GM12872 (cell line): ENCODE measurements around the gene FBXO45.

Source experiments
- TF ChIP-seq, protein P1 (sequence below): IDR thresholded peaks from 3 replicates; pipeline ENCODE4 v1.5.1; 2011; ENCODE audit warnings: low read depth, mild to moderate bottlenecking, low read length, moderate library complexity; ENCODE audit not compliant: insufficient read depth

FBXO45 gene

DNA sequence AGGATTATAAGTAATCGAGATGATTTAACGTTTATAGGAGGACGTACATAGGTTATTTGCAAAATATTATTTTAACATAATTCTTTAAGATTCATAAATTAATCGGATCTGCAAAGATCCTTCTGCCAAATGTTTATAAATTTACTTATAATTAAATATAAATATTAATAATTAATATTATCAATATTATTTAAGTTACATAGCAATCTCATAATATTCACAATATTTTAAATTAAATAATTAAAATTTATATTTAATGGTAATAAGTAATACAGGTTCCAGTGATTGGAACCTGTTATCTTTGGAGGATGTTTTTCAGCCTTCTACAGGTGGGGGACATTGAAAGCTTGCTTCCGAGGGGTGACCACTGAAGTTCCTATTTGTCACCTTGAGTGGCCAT, 16.2 kb upstream of the FBXO45 start:
- TF ChIP-seq, protein P1, sequence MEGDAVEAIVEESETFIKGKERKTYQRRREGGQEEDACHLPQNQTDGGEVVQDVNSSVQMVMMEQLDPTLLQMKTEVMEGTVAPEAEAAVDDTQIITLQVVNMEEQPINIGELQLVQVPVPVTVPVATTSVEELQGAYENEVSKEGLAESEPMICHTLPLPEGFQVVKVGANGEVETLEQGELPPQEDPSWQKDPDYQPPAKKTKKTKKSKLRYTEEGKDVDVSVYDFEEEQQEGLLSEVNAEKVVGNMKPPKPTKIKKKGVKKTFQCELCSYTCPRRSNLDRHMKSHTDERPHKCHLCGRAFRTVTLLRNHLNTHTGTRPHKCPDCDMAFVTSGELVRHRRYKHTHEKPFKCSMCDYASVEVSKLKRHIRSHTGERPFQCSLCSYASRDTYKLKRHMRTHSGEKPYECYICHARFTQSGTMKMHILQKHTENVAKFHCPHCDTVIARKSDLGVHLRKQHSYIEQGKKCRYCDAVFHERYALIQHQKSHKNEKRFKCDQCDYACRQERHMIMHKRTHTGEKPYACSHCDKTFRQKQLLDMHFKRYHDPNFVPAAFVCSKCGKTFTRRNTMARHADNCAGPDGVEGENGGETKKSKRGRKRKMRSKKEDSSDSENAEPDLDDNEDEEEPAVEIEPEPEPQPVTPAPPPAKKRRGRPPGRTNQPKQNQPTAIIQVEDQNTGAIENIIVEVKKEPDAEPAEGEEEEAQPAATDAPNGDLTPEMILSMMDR: no peak

DNA sequence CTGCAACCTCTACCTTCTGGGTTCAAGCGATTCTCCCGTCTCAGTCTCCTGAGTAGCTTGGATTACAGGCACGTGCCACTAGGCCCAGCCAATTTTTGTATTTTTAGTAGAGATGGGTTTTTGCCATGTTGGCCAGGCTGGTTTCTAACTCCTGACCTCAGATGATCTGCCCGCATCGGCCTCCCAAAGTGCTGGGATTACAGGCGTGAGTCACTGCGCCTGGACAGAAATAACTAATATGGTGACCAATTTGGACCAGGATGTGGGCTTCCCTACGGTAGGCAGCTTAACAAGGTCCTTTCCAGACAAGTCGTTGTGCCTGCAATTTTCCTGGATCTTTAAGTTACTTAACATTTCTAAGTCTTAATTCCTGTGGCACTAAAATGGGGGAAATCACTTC, 14.9 kb upstream of the FBXO45 start:
- TF ChIP-seq, protein P1: no peak

DNA sequence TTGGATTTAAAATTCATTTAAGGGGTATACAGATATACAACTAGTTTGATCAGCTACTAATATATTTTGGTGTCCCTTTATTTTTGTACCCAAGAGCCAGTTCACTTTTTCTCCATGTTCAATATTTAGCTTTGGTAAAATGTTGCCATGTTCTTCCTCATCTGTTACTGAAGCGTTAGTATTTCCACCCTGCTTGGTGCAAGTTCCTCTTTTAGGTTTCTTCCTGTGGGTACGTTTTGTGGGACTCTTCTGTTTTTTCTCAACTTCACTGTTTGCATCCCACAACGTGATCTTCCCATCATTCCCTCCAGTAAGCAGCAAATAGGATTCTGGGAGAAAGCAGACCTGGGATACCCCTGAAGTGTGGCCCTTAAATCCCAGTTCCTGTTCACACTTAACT, 14.3 kb upstream of the FBXO45 start:
- TF ChIP-seq, protein P1: no peak

DNA sequence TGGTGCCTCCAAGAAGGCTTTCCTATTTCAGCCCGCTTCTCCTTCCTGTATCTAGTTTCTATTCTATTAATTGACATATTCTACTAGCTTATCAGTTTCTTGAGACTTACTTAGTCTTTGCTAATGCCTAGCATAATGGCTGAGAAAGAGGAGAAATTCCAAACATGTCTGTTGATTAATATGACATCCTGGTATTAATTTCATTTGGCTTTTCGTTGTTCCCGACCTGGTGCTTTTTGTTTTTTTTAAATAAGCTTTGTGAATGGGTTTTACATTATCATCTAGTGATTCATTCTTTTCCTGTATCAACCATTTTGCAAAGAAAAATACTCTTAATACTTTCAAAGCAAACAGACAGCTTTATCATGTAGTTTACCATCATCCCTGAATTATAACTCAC, 13.2 kb upstream of the FBXO45 start:
- TF ChIP-seq, protein P1: no peak

DNA sequence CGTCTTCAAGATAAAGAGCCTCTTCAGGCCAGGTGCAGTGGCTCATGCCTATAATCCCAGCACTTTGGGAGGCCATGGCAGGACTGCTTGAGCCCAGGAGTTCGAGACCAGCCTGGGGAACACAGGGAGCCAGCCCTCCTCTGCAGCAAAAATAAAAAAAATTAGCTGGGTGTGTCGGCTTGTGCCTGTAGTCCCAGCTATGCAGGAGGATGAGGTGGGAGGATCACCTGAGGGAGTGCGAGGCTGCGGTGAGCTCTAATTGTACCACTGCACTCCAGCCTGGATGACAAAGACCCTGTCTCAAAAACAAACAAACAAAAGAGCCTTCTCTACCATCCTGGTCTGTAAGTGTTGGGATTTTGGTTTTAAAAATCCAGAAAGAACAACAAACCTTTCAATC, 11.2 kb upstream of the FBXO45 start:
- TF ChIP-seq, protein P1: no peak

DNA sequence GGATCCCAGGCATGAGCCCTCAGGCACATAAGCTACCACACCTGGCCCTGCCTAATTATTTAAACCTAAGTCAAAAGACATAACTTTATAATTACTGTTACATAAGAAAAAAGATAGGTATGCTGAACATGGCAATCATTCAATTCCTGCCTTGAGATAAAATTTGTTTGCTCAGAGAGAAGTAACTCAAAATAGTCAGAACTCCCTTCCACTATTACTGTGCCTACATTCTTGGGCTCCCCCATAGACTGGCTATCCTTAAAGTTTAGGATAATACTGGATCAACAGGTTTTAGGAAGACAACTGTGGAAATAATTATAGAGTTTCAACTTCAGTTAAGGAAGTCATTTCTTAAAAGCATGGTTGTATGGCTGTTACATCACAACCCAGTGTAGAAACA, 10.0 kb upstream of the FBXO45 start:
- TF ChIP-seq, protein P1: no peak

DNA sequence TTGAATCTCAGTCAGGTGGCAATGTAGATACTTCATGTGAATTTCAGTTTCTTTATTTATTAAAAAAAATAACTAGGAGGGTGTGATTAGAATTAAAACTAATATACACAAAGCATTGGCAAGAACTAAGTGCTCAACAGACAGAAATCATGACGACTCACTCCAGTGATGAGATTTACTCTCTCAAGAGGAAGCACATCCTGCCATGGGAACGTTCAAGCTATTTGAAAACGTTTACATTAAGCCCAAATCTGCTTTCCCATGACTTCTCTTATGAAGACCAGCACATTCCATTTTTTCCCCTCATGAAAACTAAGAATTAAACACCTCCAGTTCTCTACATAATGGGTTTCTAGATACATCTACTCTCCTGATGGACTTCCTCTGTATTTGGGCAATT, 8.6 kb upstream of the FBXO45 start:
- TF ChIP-seq, protein P1: no peak
